Measurements from ENCODE around the gene AURKAIP1. TPM values are rescaled to one million over a fixed set of nuclear protein-coding genes. Genes with fewer than 3 reads are reported as not detected.

The AURKAIP1 gene
- total RNA-seq, 1 experiment from 2014 or later, result 196 TPM

GRCh38 chr1:1342584-1343115 is 32.4 kb downstream of the AURKAIP1 start:
- no peak overlapping the region for H3K14ac ChIP-seq (ENCODE audit: insufficient read depth, low read length)
- H3K23ac ChIP-seq (ENCODE audit: insufficient read length, low read depth, low read length), result no peak overlapping the region
- no peaks in the 10 kb centered on the region for H3K27me3 ChIP-seq (ENCODE audit: insufficient read depth, low read length)
- no peaks in the 10 kb centered on the region for H3K23me2 ChIP-seq (ENCODE audit: insufficient read length, low read depth, low read length, poor library complexity, severe bottlenecking)
- no CpG with 5 or more reads among the region's 18 CpGs for WGBS (ENCODE audit: extremely low coverage, insufficient read length, low lambda C conversion rate)
- H4K20me1 ChIP-seq (ENCODE audit: control insufficient read depth, insufficient read depth, insufficient read length), result no peaks in the 10 kb centered on the region
- H3K9me3 Mint-ChIP-seq, result peaks cover 0 to 8% of the 10 kb centered on the region in 2 experiments; a peak in 3 of 5 replicates
- H3K56ac ChIP-seq (ENCODE audit: insufficient read length, low read depth, low read length), result no peak overlapping the region
- H3K79me2 ChIP-seq (ENCODE audit: insufficient read depth, low read length), result no peaks in the 10 kb centered on the region; the same call in 1 of the 2 replicates
- H4K5ac ChIP-seq (ENCODE audit: insufficient read length, low read depth, low read length), result no peak overlapping the region
- no peak overlapping the region for H3K9ac ChIP-seq (ENCODE audit: extremely low read depth, insufficient read length, low read length)
- no peak overlapping the region for H2BK5ac ChIP-seq (ENCODE audit: insufficient read length, low read length)
- H4K91ac ChIP-seq (ENCODE audit: insufficient read length, low read depth, low read length), result no peak overlapping the region
- H3K18ac ChIP-seq (ENCODE audit: insufficient read length, low read depth, low read length), result no peak overlapping the region
- no peak overlapping the region for H2BK20ac ChIP-seq (ENCODE audit: low read depth, low read length, poor library complexity, severe bottlenecking)
- no peak for TF ChIP-seq CTCF (conservative IDR thresholded peaks at IDR 0.05)
- H3K4me3 Mint-ChIP-seq, result no peak overlapping the region
- no peak overlapping the region for H2AK5ac ChIP-seq (ENCODE audit: insufficient read length, low read length)
- H3K4me1 Mint-ChIP-seq, result peaks cover 4 to 10% of the 10 kb centered on the region in 2 experiments
- H3K27me3 Mint-ChIP-seq (ENCODE audit: low read depth), result no peaks in the 10 kb centered on the region
- H3K27ac ChIP-seq (ENCODE audit: insufficient read length, low read depth, low read length), result no peak overlapping the region
- no peaks in the 10 kb centered on the region for H3K9me3 ChIP-seq (ENCODE audit: control insufficient read depth, low read depth, low read length)
- H2BK120ac ChIP-seq (ENCODE audit: low read depth, low read length, poor library complexity, severe bottlenecking), result no peak overlapping the region
- H3K4me1 ChIP-seq (ENCODE audit: insufficient read depth, low read length), result no peaks in the 10 kb centered on the region; the same call in 1 of the 2 replicates
- H3K4ac ChIP-seq (ENCODE audit: low read depth, low read length), result no peak overlapping the region
- no peak overlapping the region for H3K4me2 ChIP-seq (ENCODE audit: insufficient read depth, insufficient read length, low read length)
- no peak overlapping the region for H2BK15ac ChIP-seq (ENCODE audit: low read depth, low read length)
- H3K79me1 ChIP-seq (ENCODE audit: insufficient read depth, low read depth, low read length, poor library complexity, severe bottlenecking), result peaks cover 9% of the 10 kb centered on the region
- no peak overlapping the region for H3T11ph ChIP-seq (ENCODE audit: low read length)
- peak overlapping the region in 1 of 3 experiments; percentile 74; a peak in 2 of 7 replicates for H3K27ac Mint-ChIP-seq
- H3K36me3 Mint-ChIP-seq (ENCODE audit: insufficient read depth in 1 of 3, low read depth in 3 of 3), result peaks cover 21 to 34% (median 31%) of the 10 kb centered on the region in 3 experiments
- H4K8ac ChIP-seq (replicated peaks; ENCODE audit: insufficient read length, low read depth, low read length), result no peak overlapping the region
- no peak overlapping the region for H2BK12ac ChIP-seq (ENCODE audit: insufficient read length, low read depth, low read length)
- no peak overlapping the region for H2AFZ ChIP-seq (ENCODE audit: low read length)
- DNase-seq, result no peak

All from H9 (cell line).